Measurements from ENCODE around the gene ENO2.

The ENO2 gene

DNA sequence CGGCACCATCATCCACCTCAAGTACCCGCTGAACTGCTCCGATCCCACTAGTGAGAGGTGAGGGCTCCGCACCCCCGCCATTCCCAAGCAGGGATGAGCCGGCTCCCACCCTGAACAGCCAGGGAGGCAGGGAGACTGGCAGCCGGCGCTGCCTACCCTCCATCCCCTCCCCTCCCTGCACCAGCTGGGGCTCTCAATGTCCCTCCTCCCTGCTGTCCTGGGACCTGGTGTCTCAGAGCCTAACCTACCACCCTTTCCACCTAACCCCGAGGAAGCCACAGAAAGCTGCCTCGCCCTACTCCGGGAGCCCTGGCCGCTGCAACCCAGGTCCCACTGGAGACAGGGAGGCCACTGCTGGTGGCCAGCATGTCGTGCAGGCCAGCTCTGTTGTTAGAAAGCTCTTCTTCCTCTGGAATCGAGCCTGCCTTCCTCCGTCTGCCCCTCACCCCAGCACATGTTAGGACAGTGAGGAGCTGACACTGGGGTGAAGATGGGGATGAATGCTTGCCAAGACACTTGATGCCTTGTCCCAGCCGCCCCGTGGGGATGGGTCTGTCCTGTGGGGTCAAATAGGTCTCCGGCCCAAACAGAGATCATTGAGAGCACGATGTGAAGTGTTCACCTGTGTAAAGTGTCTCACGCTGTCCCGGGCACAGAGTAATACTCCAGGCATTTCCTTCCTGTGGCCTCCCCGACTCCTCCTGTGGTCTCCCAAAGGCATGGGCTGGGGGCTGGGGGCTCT is 37.9 kb downstream of the ENO2 start:
- no peak for DNase-seq

GRCh38 chr12:6952863-6953441 is 38.6 kb downstream of the ENO2 start:
- DNase-seq: peak; percentile 28

DNA sequence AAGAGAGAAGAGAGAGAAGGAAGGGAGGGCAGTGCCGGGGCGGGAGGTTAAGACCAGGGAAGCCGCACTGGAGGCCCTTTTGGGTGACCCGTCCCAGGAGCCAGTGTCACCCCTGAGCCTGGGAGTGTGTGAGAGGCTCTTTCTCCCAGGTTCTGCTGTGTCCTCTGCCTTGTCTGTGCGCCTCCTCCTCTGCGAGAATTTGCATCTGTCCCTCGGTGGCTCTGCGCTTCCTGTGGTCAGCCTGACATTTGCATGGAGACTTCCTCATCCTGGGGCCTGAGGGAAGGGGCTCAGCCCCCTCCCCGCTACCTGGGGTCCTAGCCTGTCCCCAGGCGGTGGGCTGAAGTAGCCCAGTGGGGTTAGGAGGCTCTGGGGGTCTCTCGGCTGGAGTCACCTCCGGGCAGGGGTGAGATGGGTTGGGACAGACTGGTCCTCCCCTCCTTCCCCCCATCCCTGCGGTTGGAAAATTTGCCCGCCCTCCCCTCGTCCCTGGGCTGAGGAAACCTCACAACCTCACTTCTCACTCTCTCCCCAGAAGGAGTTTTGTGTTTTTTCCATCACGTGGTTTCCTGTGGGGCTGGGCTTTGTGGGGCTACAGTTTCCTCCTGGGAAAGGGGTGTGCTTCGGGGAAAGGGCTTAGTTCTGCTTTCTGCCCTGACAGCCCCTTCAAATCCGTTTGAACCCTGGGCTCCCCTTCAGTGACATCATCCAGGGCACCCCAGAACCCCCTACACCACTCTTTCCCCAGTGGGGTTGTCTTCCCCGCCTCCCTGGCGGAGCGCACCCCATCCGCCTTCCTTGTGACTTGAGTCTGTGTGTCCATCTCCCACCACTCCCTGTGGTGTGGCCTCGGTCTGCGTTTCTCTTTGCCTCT is 39.3 kb downstream of the ENO2 start:
- DNase-seq: peak; percentile 96

DNA sequence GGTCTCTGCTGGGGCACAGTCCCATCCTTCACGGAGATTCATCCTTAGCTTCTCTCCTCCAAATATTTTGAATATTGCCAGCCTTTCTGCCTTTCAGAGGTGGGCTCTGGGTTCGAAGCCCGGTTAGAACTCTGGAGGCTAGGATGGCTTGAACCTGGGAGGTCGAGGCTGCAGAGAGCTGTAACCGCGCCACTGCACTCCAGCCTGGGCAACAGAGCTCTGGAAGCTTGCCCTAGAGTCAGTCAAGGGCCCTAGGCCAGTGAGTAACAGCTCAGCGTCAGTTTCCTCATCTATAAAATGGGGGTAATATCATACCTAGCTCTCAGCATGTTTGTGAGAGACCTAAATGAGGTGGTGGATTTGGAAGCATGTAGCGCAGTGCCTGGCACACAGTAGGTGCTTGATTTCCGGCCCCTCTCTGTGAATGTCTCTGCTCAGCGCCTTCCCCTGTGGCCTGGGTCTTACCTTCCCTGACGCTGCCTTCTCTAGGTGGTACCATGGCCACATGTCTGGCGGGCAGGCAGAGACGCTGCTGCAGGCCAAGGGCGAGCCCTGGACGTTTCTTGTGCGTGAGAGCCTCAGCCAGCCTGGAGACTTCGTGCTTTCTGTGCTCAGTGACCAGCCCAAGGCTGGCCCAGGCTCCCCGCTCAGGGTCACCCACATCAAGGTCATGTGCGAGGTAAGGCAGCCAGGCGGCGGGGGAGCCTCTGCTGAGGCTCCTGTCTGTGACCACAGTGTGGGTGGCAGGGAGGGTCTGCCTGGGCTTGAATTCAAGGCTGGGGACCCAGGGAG is 40.1 kb downstream of the ENO2 start:
- DNase-seq: no peak

GRCh38 chr12:6955108-6956020 is 41.0 kb downstream of the ENO2 start:
- no peak for DNase-seq

DNA sequence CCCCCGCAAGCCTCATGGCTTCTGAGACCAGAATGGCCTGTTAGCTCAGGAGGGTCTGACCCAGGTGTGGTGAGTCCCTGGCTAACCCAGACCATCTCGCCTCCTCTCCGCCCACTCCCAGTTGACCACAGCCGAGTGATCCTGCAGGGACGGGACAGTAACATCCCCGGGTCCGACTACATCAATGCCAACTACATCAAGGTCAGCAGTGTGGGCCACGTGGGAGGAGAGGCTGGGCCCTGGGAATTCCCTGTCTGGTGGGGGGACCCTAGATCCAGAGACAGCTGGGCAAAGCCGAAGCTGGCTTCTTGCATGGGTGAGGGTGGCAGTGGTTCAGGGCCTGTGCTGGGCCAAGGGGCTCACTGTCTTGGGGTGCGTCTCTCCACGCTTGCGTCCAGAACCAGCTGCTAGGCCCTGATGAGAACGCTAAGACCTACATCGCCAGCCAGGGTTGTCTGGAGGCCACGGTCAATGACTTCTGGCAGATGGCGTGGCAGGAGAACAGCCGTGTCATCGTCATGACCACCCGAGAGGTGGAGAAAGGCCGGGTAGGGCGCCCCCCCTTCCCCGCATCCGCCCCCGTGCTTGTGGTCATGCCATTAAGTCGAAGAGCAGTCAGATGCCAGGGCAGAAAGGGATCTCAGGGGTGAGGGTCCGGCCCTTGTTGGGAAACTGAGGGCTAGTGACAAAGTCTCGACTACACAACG is 41.8 kb downstream of the ENO2 start:
- DNase-seq: no peak

- no peak for DNase-seq
These were observed 42.8 kb downstream of the ENO2 start for GRCh38 chr12:6957151-6957701.

DNA sequence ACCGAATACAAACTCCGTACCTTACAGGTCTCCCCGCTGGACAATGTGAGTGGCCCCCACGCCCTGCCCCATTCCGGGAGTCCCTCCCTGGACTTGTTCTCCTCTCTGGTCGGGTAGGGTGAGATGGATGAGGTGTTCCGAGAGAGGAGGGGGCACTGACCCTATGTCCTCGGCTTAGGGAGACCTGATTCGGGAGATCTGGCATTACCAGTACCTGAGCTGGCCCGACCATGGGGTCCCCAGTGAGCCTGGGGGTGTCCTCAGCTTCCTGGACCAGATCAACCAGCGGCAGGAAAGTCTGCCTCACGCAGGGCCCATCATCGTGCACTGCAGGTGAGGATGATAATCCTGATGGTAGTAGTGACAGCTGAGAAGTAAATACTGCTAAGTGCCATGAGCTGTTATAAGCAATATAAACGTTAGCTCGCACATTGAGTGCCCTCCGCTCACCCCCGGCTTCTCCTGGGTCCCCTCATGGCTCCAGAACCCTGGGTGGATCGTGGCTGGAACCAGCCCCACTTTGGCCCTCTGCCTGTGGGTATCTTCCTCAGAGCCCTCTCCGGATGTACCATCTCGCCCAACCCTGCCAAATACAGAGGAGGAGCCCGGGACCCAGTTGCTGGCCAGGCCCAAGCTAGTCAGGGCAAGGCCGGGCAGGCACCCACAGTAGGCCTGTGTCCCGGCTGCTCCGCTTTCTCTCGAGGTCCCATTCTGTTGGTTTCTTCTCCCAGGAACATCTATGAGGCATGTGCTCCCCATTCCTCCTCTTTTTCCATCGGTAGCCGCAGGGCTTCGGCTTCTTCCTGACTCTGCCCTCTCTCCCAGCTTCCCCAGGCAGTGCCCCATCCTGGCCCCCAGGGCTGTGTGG is 43.6 kb downstream of the ENO2 start:
- no peak for DNase-seq

- DNase-seq: peak; percentile 44
These were observed 44.3 kb downstream of the ENO2 start for GRCh38 chr12:6958609-6959057.

DNA sequence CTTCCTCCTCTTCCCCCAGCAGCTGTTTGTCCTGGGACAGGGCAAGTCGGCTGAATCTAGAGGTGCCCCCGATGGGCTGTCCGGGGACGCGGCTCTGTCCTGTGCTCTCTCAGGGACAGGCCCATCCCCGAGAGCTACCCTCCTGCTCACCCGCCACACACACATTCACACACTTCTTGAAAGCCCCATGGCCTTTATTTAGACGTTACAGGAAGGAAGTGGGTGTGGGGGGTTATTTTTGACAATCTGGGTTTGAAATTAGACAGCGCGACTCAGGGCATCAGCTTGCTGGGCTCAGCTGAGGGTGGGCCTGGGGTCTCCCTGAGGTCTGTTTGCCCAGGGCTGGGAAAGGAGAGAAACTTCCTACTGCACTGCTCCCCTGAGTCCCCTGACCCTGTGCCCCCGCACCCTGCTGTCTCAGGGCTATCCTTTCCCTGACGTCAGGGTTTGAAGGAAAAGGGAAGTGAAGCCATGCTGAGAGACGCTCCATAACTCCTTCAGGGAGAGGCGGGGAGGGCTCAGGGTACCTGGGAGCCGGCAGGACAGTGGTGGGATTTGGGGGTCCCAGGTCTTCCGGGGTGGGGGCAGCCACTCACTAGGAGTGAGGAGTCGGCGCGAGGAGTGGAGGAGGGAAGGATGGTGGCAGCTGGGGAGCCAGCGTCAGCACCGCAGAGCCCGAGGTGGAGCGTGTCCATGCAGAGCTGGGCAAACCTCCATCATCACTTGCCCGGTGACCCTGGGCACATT is 44.9 kb downstream of the ENO2 start:
- DNase-seq: peak; percentile 76

DNA sequence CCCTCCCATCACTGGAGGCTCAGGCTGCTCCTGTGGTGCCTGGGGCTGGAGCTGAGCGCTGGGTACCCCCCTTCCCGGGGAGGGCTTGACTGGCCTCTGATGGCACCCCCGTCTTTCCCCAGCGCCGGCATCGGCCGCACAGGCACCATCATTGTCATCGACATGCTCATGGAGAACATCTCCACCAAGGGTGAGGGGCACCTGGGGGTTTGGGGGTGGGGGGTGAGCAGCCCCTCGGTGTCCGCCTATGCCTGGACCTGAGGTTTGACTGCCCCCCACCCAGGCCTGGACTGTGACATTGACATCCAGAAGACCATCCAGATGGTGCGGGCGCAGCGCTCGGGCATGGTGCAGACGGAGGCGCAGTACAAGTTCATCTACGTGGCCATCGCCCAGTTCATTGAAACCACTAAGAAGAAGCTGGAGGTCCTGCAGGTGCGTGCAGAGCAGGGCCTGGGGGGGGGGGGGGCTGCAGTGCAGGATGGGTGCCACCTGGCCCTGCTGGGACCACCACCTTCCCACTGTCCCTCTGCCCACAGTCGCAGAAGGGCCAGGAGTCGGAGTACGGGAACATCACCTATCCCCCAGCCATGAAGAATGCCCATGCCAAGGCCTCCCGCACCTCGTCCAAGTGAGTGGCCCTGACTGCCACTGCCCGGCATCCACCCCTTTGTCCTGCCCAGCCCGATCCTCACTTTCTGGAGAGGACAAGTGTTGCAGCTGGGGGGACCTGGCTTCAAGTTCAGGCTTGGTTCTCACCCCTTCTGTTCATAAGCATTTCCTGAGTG is 45.6 kb downstream of the ENO2 start:
- no peak for DNase-seq

DNA sequence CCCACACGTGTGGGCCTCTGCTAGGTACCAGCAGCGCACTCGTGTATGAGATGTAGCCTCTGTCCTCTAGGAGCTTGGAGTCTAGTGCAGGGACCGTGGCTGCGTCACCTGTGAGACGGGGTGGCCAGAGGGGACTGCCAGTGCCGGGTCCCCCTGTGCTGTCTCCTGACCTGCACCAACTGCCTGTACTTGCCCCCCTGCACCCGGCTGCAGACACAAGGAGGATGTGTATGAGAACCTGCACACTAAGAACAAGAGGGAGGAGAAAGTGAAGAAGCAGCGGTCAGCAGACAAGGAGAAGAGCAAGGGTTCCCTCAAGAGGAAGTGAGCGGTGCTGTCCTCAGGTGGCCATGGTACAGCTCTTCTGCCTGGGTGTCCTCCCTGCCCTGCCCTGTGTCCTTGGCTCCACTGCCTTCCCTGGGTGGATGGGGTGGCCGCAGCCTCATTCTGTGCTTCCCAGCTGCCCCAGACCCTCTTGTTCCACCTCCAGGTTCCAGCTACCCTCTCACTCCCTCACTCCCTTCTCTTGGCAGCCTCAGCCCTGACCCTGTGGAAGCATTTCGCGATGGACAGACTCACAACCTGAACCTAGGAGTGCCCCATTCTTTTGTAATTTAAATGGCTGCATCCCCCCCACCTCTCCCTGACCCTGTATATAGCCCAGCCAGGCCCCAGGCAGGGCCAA is 46.4 kb downstream of the ENO2 start:
- DNase-seq: peak; percentile 58

GRCh38 chr12:6961278-6961694 is 46.9 kb downstream of the ENO2 start:
- peak; percentile 75 for DNase-seq

GRCh38 chr12:6961695-6962284 is 47.4 kb downstream of the ENO2 start:
- peak; percentile 76 for DNase-seq

- peak; percentile 67 for DNase-seq
These were observed 48.1 kb downstream of the ENO2 start for GRCh38 chr12:6962285-6963015.

- no peak for DNase-seq
These were observed 48.8 kb downstream of the ENO2 start for GRCh38 chr12:6963016-6963731.
